Fibroblast of skin of scalp (primary cell): ENCODE data around the gene F12.

Experiments
- DNase-seq: peaks from one replicate; pipeline ENCODE4 v3.0.0-alpha.2; 2013

Gene F12

GRCh38 chr5:177446200-177447065 is 37.1 kb upstream of the F12 start, which contains the start of gene PRR7:
Gene PRR7 (plus strand): TSS chr5:177446814. CDS start chr5:177455068, 8,254 bp downstream.
- peak; percentile 74 for DNase-seq

DNA sequence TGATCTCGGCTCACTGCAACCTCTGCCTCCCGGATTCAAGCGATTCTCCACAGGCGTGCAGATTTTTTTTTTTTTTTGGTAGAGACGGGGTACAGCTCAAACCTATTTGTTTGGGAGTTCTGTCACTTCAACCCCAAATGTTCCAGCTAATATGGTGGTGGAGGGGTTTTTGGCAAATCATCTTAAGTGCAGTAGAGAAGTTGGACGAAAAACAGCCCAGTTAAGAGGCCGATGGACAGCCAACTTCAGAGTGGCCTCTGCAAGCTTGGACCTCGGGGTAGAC is 36.5 kb upstream of the F12 start:
- no peak for DNase-seq

DNA sequence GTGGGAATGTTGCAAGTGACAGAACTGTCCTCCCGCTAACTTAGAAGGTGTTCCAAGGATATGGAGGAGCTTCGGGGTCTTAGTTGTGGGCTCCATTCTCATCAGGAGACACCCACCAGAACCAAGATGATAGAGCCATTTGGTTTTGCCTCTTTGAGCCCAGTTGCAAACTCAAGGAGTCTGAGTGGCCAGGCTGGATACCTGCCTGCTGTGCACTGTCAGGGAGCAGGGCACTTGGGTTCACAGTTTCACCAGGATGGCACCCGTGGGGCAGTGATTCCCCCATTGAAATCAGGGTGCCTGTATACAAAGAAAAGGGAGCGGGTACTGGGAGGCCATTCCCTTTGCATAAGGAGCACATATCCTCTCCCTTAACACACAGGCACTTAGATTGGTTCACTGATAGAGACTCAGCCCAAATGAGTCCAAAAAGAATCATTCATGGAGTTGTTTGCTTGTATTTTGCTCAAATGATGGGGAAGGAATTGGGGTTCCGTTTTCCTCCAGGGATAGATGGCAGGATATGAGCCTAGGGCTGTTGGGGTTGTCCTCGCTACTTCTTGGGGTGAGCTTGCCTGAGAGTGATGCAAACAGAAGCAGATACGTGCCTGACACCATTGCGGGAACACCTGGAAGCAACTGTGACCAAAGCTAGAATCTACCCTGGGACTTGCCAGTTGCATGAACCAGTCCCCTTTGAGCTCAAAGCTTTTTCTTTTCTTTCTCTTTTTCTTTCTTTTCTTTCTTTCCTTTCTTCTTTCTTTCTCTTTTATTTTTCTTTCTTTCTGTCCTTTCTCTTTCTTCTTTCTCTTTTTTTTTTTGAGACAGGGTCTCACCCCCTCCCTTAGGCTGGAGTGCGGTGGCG is 35.9 kb upstream of the F12 start:
- no peak for DNase-seq

GRCh38 chr5:177444106-177445051 is 35.0 kb upstream of the F12 start:
- no peak for DNase-seq

DNA sequence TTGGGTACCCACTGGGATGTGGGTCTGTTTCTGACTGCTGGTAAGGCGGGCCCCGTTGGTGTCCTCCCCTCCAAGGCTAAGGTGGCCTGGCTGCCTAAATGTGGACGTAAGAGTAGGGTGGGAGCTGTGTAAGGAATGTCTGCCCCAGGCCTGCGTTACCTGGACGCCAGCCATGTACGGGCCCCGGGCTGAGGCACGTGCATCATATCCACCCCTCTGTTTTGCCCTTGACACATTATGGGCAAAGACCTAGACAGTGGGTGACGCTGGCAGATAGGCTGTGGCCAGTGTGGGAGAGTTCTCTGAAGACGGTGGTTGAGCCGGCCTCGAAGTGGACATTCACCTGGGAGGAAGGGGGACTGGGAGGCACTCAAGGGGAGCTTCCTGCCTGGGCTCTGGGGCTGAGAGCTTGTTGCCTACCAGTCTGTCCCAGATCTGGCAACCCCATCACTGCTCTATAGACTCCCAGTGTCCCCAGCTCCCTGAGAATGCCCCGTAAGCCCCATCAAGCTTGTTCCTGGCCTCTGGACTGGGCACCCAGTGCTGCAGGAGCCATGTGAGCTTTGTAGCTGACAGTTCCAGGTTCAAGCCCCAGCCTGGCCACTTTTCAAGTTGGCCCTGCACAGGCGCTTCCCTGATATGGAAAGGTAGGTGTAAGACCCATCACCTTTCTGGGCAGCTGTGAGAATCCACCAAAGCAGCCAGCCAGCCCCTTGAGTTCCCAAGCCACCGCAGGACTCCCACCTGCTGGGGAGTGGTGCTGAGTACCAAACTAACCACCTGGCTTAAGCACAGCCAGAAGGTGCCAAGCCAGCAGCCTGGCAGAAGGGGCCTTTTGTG is 34.0 kb upstream of the F12 start:
- DNase-seq: no peak

DNA sequence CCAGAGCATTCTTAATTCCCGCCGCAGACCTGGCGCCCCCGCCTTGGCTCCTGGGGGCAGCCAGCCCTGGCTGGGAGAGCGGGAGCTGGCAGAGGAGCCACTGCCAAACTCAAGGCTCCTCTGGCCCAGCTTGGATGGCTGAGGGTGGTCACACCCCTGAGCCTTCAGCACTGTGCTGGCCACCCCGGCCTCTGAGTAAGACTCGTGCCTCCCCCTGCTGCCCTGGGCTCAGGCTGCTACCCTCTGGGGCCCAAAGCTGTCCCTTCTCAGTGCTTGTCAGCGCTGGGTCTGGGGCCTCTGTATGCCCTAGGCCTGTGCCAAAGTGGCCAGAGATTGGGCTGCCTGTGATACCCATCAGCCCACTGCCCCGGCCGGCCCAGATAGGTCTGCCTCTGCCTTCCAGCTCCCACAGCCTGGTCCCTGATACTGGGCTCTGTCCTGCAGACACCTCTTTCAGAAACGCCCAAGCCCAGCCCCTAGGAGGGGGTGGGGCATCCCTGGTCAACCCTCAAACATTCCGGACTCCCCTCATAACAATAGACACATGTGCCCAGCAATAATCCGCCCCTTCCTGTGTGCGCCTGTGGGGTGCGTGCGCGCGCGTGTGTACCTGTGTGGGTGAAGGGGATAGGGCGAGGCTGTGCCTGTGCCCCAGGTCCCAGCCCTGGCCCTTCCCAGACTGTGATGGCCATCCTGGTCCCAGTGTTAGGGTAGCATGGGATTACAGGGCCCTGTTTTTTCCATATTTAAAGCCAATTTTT is 32.9 kb upstream of the F12 start:
- no peak for DNase-seq

DNA sequence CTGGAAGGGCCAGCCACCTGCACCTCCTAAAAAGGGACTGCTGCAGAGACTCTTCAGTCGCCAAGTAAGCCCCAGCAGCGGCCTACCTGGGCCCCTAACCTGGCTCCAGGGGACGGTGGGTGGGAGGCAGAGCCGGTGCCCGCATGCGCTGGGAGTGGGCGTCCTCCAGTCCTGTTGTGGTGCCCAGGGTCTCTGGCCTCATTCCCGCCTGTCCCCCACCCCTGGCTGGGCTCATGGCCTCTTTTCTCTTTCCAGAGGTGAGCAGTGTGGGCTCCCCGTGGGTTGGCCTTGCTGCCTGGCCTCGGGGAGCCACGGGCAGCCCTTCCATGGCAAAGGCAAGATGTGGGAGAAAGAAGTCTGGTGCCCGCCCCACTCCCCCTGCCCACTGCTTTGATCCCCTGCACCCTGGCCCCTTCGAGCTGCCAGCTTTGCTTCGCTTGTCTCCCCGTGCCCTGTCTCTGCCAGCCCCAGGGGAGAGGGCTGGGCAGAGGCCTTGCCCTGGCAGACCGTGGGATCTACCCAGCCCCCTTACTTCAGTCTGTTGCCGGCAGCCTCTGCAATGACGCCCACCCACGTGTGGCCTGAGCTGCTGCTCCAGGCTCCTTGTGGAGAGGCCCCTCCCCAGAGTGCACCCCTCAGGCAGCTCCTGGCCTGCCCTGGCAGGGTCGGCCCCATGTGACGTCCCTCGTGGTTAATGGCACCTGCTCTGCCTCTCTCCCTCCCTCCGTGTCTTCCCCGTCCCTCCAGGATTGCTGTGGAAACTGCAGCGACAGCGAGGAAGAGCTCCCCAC is 31.8 kb upstream of the F12 start:
- no peak for DNase-seq

DNA sequence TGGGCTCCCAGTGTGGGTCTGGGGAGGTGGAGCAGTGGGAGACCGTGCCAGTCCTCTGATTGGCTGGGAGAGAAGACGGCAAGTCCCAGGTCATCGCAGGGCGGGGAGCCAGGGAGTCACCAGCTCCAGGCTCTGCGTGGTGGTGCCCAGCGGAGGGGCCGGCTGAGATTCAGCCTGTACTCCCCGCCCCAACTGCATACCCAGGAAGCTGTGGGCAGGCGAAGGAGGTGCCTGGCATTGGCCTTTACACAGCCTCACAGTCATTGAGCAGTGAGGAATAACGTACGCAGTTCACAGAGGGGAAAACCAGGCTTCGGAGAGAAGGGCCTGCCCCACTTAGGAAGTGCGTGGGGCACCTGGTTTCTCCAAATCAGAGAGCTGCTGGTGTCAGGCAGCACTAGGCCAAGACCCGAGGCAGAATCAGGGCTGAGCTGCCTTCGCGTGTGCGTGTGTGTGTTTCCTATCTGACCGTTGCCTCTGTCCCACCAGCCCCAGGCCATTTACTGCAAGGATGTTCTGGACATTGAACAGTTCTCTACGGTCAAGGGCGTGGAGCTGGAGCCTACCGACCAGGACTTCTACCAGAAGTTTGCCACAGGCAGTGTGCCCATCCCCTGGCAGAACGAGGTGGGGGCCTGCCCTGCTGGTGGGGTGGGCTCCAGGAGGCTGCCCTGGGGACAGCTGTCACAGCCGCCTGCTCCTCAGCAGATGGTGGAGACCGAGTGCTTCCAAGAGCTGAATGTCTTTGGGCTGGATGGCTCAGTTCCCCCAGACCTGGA is 31.0 kb upstream of the F12 start:
- no peak for DNase-seq

DNA sequence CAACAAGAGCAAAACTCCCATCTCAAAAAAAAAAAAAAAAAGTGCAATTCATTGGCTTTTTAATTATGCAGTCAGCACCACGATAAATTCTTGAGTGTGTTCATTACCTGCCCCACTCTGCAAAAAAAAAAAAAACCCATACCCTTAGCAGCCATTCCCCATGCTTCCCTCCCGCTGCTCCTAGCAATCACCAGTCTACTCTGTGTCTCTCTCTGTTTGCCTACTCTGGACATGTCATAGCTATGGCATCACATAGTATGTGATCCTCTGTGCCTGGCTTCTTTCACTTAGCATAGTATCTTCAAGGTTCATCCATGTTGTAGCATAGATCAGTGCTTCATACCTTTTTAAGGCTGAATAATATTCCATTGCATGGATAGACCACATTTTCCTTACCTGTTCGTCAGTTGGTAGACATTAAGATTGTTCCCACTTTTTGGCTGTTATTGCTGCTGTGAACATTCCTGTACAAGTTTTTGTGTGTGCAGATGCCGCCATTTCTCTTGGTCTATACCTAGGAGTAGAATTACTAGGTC is 30.2 kb upstream of the F12 start:
- DNase-seq: no peak

- no peak for DNase-seq
These were observed 29.1 kb upstream of the F12 start for GRCh38 chr5:177438468-177438867.

DNA sequence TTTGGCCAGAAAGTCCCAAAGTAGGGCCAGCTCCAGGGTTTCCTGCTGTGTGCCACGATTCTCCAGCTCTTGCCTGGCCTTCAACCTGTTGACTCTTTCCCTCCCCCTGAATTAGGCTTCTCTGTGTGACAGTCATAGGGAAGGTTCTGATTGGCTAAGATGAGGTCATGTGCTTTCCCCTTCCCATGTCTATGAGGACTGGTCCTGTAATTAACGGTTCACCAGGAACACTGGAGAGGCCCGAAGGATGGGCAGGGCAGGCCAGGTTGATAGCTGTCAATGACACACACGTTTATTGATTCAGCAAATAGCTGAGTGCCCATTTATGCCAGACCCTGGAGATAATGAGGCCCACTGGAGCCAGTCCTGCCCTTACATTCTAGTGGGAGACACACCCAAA is 28.3 kb upstream of the F12 start:
- no peak for DNase-seq

GRCh38 chr5:177435847-177436536 is 26.6 kb upstream of the F12 start:
- DNase-seq: no peak

- DNase-seq: no peak
These were observed 25.8 kb upstream of the F12 start for GRCh38 chr5:177434942-177435738.

- no peak for DNase-seq
These were observed 25.1 kb upstream of the F12 start for GRCh38 chr5:177434437-177434836.

- DNase-seq: no peak
These were observed 24.4 kb upstream of the F12 start for GRCh38 chr5:177433658-177434217.

DNA sequence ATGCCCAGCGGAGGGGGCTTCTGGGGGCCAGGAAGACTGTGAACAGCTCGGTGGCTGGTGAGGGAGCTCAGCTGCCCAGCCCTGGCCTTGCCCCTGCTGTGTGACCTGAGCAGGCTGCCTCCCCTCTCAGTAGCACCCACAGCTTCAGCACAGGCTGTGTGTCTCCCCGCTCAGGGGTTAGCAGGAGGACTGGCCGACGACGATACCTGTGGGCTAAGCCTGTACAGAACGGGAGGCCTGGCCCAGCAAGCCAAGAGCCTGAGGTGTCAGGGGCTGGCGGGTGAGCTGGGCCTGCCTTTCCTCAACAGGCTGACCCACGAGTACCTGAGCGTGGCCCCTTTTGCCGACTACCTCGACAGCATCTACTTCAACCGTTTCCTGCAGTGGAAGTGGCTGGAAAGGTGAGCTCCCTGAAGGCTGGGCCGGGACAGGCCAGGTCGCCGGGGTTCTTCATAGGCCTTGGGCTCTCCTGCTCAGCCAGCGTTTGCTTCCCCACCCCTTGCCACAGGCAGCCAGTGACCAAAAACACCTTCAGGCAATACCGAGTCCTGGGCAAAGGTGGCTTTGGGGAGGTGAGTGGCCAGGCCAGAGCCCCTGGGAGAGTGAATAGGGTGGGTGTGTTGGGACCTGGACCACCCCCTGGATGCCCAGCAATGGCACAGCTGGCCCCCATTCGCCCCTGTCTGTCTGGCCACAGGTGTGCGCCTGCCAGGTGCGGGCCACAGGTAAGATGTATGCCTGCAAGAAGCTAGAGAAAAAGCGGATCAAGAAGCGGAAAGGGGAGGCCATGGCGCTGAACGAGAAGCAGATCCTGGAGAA is 23.7 kb upstream of the F12 start:
- DNase-seq: no peak
